Keratinocyte (primary cell): ENCODE results near the gene ST6GAL1. TPM values are rescaled to one million over a fixed set of nuclear protein-coding genes. Genes with fewer than 3 reads are reported as not detected.

ENCODE experiments used
- DNase-seq: peaks from one replicate; pipeline ENCODE4 v3.0.0-alpha.2; 2011; ENCODE audit warnings: low read depth, missing footprints, low spot score
- FAIRE-seq: peaks from 2 replicates; lab custom pipeline; 2011; peaks lifted over from hg19 to GRCh38; lab: Jason Lieb, UNC
- H2AFZ ChIP-seq: 2 replicates; pipeline ENCODE4 v1.6.0; 2012; ENCODE audit warnings: low read length, control low read depth, inconsistent platforms; ENCODE audit not compliant: control insufficient read depth
- H3K27ac ChIP-seq: 2 replicates; pipeline ENCODE4 v1.5.1; 2011; ENCODE audit warnings: low read length; ENCODE audit not compliant: control insufficient read depth, insufficient read depth
- H3K27me3 ChIP-seq: 3 replicates; pipeline ENCODE4 v1.6.0; 2011; ENCODE audit warnings: low read length; ENCODE audit not compliant: control insufficient read depth, insufficient read depth; ENCODE audit errors: extremely low read depth
- H3K36me3 ChIP-seq, 2 experiments: 2 replicates in 1 of 2; 3 replicates in 1 of 2; pipeline ENCODE4 v1.5.1; 2011; ENCODE audit warnings: low read length in 2 of 2, mild to moderate bottlenecking in 1 of 2; ENCODE audit not compliant: control insufficient read depth in 2 of 2, insufficient read depth in 2 of 2; ENCODE audit errors: extremely low read depth in 1 of 2
- H3K4me1 ChIP-seq: 3 replicates; pipeline ENCODE4 v1.5.1; 2011; ENCODE audit warnings: low read length; ENCODE audit not compliant: control insufficient read depth, insufficient read depth; ENCODE audit errors: extremely low read depth
- H3K4me2 ChIP-seq: 3 replicates; pipeline ENCODE4 v1.6.0; 2011; ENCODE audit warnings: low read depth, low read length; ENCODE audit not compliant: control insufficient read depth, insufficient read depth; ENCODE audit errors: extremely low read depth
- H3K4me3 ChIP-seq, 3 experiments: fragments of 200-600 bp in 1 of 3; sonication (generic) in 1 of 3; 2 replicates in 2 of 3; 3 replicates in 1 of 3; pipeline ENCODE4 v1.5.1; 2011 to 2016; ENCODE audit warnings: low read length in 3 of 3, mild to moderate bottlenecking in 3 of 3, control low read depth in 2 of 3, inconsistent platforms in 1 of 3, low read depth in 1 of 3, mixed read lengths in 1 of 3, mixed run types in 1 of 3, moderate library complexity in 1 of 3; ENCODE audit not compliant: control insufficient read depth in 2 of 3, insufficient read depth in 2 of 3; ENCODE audit errors: extremely low read depth in 1 of 3
- H3K79me2 ChIP-seq: 2 replicates; pipeline ENCODE4 v1.6.0; 2012; ENCODE audit warnings: low read length; ENCODE audit not compliant: control insufficient read depth, insufficient read depth
- H3K9ac ChIP-seq: 3 replicates; pipeline ENCODE4 v1.6.0; 2011; ENCODE audit warnings: low read length; ENCODE audit not compliant: control insufficient read depth, insufficient read depth; ENCODE audit errors: extremely low read depth
- H3K9me1 ChIP-seq: 3 replicates; pipeline ENCODE4 v1.6.0; 2011; ENCODE audit warnings: low read length; ENCODE audit not compliant: control insufficient read depth, insufficient read depth; ENCODE audit errors: extremely low read depth
- H3K9me3 ChIP-seq: 2 replicates; pipeline ENCODE4 v1.5.1; 2012; ENCODE audit warnings: low read depth, low read length; ENCODE audit not compliant: control insufficient read depth
- H4K20me1 ChIP-seq: 3 replicates; pipeline ENCODE4 v1.6.0; 2011; ENCODE audit warnings: low read length; ENCODE audit not compliant: control insufficient read depth, insufficient read depth; ENCODE audit errors: extremely low read depth
- EZH2 ChIP-seq: IDR thresholded peaks from one replicate; pipeline ENCODE4 v1.6.1; 2012; ENCODE audit warnings: inconsistent platforms, mild to moderate bottlenecking, low read length, moderate library complexity
- dilution Hi-C: fragments of 300-500 bp; cut with MboI; formaldehyde crosslinking; loops from one replicate; pipeline ENCODE4 v1.7.0; 2020; ENCODE audit warnings: low sequenced_read_pairs; ENCODE audit not compliant: extremely low pct_ligation_motif_present
- polyA plus RNA-seq, 5 experiments: library from polyadenylated mRNA; depleted of rRNA in 3 of 5; stranded (reverse) in 3 of 5; stranded (forward) in 1 of 5; unstranded in 1 of 5; fragments of >200 nt; gene quantifications; 1 replicate in 1 of 5; 2 replicates in 3 of 5; 3 replicates in 1 of 5; pipeline versions ENCODE4 v1.2.1 to v1.2.3, GENCODE V29; 2011 to 2012; ENCODE audit warnings: missing spikeins in 2 of 5, low read depth in 1 of 5, low replicate concordance in 1 of 5
- TF ChIP-seq, protein P1 (sequence below), 3 experiments: IDR thresholded peaks in 1 of 3; conservative IDR thresholded peaks in 1 of 3; optimal IDR thresholded peaks in 1 of 3; 2 replicates in 2 of 3; 3 replicates in 1 of 3; pipeline versions ENCODE3 to v1.5.1; 2011; ENCODE audit warnings: low read length in 3 of 3, mild to moderate bottlenecking in 3 of 3, moderate library complexity in 2 of 3, control low read depth in 1 of 3, inconsistent platforms in 1 of 3; ENCODE audit not compliant: insufficient read depth in 2 of 3; ENCODE audit errors: extremely low read depth in 1 of 3

Gene ST6GAL1
- polyA plus RNA-seq, 1 donor (not counting 4 experiments of a cell fraction or from before 2014, with no cell fraction given): 7.5 TPM

DNA sequence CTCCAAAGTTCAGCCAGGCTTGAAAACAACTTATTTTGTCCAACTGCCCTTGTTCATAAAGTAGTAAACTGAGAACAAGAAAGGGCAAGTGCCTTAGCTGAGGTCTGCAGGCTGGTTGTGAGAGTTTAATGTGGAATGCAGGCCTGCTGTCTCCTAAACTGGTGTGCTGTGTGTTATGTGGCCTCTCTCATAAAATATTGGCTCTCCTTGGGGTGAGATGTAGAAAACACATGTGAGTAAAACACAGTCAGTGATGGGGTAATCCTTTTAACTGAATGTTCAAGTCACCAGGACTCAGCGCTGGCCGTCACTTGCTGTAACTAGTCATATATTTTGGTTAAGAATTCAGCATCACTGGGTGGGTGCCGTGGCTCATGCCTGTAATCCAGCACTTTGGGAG, 7.1 kb upstream of the ST6GAL1 start:
- no peaks in the 10 kb centered on the region for H4K20me1 ChIP-seq
- H2AFZ ChIP-seq: no peak overlapping the region
- H3K27me3 ChIP-seq: no peaks in the 10 kb centered on the region
- dilution Hi-C loops: no loop called here
- H3K9ac ChIP-seq: no peak overlapping the region
- no peaks in the 10 kb centered on the region for H3K79me2 ChIP-seq
- H3K4me2 ChIP-seq: peak overlapping the region; percentile 22
- FAIRE-seq (no peak), DNase-seq (no peak)
- H3K9me1 ChIP-seq: no peaks in the 10 kb centered on the region
- H3K4me3 ChIP-seq: no peak overlapping the region
- no peaks in the 10 kb centered on the region for H3K9me3 ChIP-seq
- peaks cover 14% of the 10 kb centered on the region for H3K4me1 ChIP-seq
- no peaks in the 10 kb centered on the region for H3K36me3 ChIP-seq
- H3K27ac ChIP-seq: peak overlapping the region; percentile 24
- no peak for TF ChIP-seq EZH2
- TF ChIP-seq, protein P1, sequence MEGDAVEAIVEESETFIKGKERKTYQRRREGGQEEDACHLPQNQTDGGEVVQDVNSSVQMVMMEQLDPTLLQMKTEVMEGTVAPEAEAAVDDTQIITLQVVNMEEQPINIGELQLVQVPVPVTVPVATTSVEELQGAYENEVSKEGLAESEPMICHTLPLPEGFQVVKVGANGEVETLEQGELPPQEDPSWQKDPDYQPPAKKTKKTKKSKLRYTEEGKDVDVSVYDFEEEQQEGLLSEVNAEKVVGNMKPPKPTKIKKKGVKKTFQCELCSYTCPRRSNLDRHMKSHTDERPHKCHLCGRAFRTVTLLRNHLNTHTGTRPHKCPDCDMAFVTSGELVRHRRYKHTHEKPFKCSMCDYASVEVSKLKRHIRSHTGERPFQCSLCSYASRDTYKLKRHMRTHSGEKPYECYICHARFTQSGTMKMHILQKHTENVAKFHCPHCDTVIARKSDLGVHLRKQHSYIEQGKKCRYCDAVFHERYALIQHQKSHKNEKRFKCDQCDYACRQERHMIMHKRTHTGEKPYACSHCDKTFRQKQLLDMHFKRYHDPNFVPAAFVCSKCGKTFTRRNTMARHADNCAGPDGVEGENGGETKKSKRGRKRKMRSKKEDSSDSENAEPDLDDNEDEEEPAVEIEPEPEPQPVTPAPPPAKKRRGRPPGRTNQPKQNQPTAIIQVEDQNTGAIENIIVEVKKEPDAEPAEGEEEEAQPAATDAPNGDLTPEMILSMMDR (optimal IDR thresholded peaks at IDR 0.05 in 1 of 3, IDR thresholded peaks at IDR 0.05 in 1 of 3, conservative IDR thresholded peaks at IDR 0.05 in 1 of 3; ENCODE audit: extremely low read depth in 1 of 3, insufficient read depth in 2 of 3, low read length in 3 of 3): no peak

DNA sequence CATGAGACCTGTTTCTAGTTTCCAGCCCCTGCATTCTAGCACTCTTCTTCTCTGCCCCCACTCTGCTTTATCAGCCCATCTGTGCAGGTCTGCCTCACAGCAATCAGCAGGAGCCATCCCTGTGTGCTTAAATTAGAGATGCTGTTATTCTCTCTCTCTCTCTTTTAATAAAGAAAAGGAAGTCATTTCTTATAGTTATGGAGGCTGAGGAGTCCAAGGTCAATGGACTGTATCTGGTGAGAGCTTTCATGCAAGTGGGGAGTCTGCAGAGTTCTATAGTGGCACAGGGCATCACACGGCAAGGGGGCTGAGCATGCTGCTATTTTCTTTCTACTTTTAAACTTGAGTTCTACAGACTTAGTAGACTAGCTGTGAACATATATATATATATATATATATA, 4.5 kb upstream of the ST6GAL1 start:
- no peak for FAIRE-seq
- Histone ChIP-seq H3K36me3 (no peaks in the 10 kb centered on the region), H3K9me1 (no peaks in the 10 kb centered on the region), H4K20me1 (no peaks in the 10 kb centered on the region), H3K9ac (no peak overlapping the region), H3K9me3 (no peaks in the 10 kb centered on the region), H3K4me1 (peaks cover 27% of the 10 kb centered on the region), H3K27me3 (no peaks in the 10 kb centered on the region), H2AFZ (no peak overlapping the region), H3K4me2 (no peak overlapping the region), H3K4me3 (no peak overlapping the region), H3K27ac (no peak overlapping the region), H3K79me2 (no peaks in the 10 kb centered on the region)
- no peak for DNase-seq
- TF ChIP-seq, protein P1 (optimal IDR thresholded peaks at IDR 0.05 in 1 of 3, IDR thresholded peaks at IDR 0.05 in 1 of 3, conservative IDR thresholded peaks at IDR 0.05 in 1 of 3; ENCODE audit: extremely low read depth in 1 of 3, insufficient read depth in 2 of 3, low read length in 3 of 3): no peak
- no peak for TF ChIP-seq EZH2
- dilution Hi-C loops: no loop called here
